NCI-H2196 treated with DMSO at 0.1 percent for 48 hours (cell line): Measurements from ENCODE around the gene CCDC54.

Source experiments
- DNase-seq: peaks from one replicate; lab custom pipeline; 2025; ENCODE audit not compliant: unreplicated experiment; lab: John Stamatoyannopoulos, UW

Gene CCDC54

DNA sequence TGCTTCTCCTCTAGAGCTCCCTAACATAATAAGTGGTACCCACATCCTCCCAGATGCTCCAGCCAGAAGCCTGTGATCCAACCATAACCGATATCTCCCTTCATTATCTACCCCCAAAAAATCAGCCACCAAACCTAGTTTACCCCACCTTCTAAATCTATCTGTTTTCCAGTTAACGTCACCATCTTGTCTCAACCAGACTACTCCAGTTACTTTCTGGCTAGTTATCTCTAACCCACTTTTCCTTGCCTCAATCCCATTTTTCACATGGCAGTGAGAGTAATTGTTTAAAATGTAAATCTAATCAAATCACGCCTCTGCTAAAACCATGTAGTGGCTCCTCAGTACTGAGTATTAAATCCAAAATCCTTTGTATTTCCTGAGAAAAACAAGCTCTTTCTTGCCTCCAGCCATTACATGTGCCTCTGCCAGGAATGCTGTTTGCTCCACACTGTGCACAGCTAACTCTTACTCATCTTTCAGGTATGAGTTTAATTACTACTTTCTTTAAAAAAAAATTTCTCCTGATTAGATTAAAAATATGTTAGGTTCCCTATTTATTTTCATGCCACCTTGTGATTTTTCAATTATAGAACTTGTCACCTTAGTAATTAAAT is 15.4 kb downstream of the CCDC54 start:
- DNase-seq = no peak

GRCh38 chr3:107394502-107394901 is 17.3 kb downstream of the CCDC54 start:
- DNase-seq = no peak

DNA sequence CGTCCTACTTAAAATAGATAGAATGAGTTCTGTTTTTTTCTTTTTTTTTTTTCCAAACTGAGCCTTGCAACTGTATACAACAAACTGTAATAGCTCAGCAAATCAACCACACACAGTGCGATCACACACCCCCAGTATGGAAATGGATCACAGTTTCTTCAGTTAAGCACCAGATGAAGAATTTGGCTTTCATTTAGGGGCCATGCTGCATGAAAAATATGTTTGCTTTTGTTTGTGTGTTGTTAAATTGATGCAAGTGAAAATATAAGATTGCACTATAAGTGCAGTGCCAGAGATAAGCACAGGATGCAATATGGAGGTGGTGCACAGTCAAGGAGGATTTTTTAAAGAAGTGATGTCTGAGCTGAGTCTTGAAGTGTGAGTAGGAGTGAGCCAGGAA is 17.8 kb downstream of the CCDC54 start:
- DNase-seq = no peak

DNA sequence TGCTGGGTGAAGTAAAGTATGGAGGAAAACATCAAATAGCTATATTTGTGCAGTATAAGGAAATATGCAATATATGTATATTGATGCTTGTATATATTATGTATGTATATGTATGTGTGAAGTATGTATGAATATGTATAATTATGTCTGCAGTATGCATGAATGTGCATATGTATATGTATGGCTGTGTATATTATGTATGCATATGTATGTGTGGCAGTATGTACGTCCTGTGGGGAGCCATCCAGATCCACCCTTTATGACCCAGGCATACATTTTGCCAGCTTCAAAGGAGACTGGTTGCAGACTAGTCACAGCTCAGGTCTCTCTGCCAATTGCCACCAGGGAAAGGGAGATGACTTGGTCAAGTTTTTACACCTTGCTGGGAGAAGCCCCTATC is 24.1 kb downstream of the CCDC54 start:
- DNase-seq = no peak

DNA sequence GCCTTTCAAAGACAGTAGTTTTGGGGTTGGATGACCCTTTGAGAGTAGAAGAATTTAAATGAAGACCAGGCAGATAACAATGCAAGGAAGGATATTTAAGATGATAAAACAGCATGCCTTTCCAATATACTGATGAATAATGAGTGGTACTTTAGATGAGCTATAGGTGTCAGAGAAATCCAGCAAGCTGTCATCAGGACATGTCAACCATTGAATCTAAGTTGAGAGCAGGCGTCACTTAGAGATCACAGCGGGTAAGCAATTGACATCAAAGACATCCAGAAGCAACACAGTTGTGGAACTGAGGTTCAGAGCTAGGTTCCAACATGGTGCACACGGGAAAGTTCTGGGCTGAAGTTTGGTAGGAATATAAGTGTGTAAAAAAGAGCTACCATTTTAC is 25.0 kb downstream of the CCDC54 start:
- DNase-seq = no peak

DNA sequence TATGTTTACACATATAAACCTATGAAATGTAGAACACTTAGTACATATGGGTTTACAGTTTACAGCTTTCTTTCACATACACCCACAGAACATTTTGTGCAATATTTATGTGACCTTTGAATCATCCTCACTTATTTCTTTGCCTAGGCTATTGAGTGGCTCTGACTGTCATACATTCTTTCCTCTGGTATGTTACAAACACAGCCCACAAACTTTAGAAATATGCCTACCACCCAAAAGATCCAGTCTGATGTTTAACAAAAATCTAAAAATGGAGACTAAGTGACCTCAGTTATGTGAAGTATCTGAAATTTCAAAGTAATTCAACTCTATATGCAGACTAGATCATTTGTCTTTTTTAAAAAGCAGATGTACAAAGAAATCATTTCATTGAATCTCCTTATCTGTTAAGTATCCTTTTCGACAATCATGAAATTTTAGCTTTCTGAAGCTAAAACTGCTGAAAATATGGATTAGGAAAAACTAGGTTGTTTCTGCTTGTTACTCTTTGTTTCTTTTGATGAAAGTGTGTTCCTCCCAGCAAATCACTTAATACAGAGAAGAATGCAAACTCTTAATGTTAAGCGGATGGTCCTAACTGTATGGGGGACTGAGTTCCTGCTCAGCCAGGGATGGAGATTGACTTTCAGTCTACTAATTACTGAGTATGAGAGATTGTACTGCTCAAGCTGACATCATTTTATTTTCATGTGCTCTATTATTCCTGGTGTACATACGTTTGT is 27.7 kb downstream of the CCDC54 start:
- no peak for DNase-seq

DNA sequence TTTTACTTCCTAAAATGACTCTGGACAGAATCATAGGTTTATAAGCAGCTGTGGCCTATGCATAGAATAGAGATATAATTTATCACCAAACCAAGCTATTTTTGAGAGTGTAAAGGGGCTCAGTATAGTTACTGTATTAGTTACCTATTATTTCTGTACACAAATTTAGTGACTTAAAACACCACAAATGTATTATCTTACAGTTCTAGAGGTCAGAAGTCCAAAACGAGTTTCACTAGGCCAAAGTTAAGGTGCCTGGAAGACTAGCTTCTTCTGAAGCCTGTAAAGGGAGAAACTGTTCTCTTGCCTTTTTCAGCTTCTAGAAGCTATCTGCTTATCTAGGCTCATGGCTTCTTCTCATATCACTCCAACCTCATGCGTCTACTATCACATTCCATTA is 30.1 kb downstream of the CCDC54 start:
- no peak for DNase-seq

DNA sequence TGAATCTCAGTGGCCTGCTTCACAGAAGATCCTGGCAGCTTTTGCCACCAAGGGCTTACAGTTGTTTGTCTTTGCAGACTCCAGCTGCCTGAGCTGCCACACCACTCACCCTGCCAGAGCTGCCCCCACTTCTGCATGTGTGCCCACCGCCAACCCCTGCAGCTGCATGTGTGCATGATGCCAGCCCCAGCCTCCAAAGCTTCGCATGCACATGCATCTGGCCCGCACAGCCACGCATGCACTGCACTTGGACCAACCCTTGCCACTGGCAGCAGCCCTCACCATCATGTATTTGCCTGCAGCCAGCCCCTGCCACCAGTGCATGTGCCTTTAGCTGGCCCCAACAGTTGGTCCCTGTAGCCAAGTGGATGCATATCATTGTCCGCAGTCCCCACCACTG is 31.3 kb downstream of the CCDC54 start:
- DNase-seq = no peak

DNA sequence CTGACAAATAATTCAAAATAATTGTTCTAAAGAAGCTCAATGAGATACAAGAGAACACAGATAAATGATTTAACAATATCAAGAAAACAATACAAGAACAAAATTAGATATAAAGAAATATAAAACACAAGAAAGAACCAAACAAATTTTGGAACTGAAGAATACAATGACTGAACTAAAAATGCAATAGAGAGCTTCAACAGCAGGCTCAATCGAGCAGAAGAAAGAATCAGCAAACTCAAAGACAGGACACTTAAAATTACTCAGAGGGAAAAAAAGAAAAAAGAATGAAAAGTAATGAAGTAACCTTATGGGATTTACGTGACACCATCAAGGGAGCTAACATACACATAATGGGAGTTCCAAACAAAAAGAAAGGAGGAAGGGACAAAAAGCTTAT is 32.1 kb downstream of the CCDC54 start:
- no peak for DNase-seq

GRCh38 chr3:107410606-107411005 is 33.4 kb downstream of the CCDC54 start:
- no peak for DNase-seq

DNA sequence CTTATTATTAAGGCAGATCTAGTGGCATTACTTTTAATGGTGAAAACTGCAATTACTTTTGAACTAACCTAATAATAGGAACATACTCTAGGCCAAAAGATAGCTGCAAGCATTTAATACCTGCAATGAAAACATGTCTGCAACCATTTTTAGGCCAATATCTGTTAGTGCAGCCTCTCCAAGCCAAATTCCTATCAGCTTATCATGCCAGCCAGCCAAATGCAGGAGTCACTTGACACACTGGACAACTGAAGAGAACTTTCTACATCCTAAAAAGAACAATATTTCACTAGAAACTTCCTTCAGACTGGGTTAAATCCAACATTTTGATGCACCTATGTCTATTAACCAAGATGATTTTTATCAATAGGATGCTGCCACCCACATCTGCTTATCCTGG is 33.8 kb downstream of the CCDC54 start:
- no peak for DNase-seq

DNA sequence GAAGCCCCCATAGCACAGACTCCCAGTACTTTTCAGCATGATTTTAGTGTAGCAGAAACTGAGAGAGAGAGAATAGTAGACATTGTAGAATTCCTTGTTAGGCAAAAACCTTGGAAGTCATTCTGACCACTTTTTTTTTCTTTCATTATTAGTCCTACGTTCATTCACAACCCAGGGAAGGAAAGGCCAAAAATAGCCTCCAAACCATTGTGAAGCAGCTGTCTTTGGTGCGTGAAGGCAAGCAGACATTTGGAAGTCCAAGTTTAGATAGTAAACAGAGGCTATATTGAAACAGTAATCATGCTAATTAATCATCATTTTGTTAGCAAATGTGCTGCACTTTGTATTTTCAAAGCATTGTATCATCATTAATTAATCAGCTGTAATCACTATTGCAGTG is 34.5 kb downstream of the CCDC54 start:
- no peak for DNase-seq

GRCh38 chr3:107412376-107412775 is 35.1 kb downstream of the CCDC54 start:
- no peak for DNase-seq

- DNase-seq = no peak
These were observed 36.0 kb downstream of the CCDC54 start for GRCh38 chr3:107413264-107413663.

DNA sequence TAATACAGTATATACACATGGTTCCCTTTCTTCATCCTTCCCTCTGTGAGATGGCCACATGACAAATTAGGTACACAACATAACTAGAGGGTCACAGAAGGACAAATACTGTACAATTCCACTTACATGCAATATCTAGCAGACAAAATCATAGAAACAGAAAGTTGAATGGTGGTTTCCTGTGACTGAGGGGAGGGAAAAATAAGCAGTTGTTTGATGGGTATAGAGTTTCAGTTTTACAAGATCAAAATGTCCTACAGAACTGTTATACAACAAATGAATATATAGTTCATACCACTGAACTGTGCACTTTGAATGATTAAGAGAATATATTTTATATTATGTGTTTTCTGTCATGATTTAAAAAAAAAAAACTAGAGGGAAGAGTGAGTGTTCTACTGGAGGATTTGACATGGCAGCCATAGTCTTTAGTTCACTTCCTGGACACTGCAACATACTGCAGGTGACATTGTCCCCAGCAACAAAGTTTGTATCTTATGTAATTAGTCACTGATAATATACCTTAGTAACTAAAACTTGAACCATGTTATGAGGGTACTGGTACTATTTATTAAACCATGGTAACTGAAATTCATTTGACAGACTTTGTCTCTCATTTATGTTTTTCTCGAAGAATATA is 37.2 kb downstream of the CCDC54 start:
- no peak for DNase-seq

DNA sequence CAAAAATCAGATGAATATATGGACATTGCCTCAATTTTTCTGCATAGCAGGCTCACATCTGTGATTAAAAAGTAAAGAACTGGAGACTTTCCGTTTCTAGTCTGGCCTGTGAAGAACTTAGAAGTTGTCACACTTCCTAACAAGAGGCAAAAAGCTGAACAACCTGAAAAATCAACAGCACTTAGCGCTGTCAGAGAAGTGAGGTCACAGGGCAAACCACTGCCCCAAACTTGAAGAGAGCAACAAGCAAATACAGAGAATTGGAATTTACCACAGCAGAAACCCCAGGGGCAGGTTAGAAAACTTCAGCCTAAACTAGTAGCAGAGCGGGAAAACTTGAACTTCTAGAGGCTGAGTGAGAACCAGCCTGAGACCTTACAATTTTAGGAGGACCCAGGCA is 38.9 kb downstream of the CCDC54 start:
- no peak for DNase-seq

GRCh38 chr3:107416886-107417285 is 39.6 kb downstream of the CCDC54 start:
- DNase-seq = no peak

DNA sequence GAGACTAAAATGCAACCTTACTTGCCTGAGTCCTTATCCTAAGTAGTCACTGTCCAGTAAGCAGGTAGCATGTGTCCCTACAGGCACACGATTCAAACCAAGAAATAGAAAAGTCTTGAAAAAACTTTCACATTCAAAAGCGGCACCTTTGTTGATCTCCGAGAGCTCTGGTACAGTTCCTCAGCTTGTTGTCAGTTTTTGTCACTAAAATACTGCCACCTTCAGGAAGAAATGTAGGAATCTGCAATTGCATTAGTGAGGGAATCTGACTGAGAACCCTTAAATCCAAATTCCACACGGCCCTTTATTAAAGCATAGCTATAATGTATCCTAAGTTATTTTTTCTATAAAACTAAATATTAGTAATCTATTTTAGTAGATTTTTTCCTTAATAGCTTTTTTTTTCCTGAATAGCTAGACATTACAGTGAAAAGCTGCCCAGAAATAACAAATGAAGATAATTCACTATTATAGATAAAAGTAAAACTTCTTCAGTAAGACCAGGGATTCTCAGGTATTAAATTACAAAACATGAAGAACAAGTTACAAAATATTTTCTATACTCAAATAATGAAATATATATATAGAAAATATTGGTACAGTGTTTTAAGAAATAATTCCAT is 44.0 kb downstream of the CCDC54 start:
- peak; percentile 13 for DNase-seq

GRCh38 chr3:107421881-107422280 is 44.6 kb downstream of the CCDC54 start:
- DNase-seq = no peak

- no peak for DNase-seq
These were observed 47.8 kb downstream of the CCDC54 start for GRCh38 chr3:107425033-107425432.

GRCh38 chr3:107426223-107426622 is 49.0 kb downstream of the CCDC54 start:
- no peak for DNase-seq
